Gastroesophageal sphincter (tissue), 2 donors: Measurements from ENCODE around the gene DUSP11.

Source experiments
- EP300 ChIP-seq: sonication (generic); formaldehyde crosslinking; IDR thresholded peaks from one replicate; pipeline ENCODE4 v1.6.1; 2017; ENCODE audit warnings: antibody characterized with exemption, mild to moderate bottlenecking
- POLR2A ChIP-seq, 2 donors: fragments of 450-650 bp; IDR thresholded peaks; one replicate each; pipeline ENCODE4 v1.6.1; 2017; ENCODE audit warnings: antibody characterized with exemption in 2 of 2, mild to moderate bottlenecking in 2 of 2, moderate library complexity in 1 of 2

DNA sequence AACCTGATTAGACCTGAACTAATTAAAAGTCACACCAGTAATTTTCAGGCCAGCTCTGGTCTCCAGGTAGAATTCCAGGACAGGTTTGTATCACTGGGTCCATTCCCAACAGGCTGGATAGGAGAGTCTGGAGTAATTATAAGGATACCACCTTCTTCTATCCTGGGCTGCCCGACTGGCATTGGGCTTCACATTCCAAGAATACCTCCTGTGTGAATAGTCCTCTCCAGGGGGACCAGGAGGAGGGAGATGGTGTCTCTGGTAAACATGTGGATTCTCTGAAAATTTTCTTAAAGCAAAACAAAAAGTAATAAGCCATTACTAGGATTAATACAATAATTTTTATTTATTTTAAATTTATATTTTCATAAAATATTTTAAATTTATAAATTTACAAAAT is 17.3 kb downstream of the DUSP11 start:
- TF ChIP-seq EP300: no peak
- no peak for TF ChIP-seq POLR2A (IDR thresholded peaks at IDR 0.05)
